Measurements from ENCODE around the gene GUCY2F.

Gene GUCY2F

GRCh38 chrX:109346491-109346890 is 135.4 kb downstream of the GUCY2F start:
- Histone ChIP-seq H3K4me1 (ENCODE audit: control insufficient read depth, insufficient read depth, low read length, unreplicated experiment) (peaks cover 20% of the 10 kb centered on the region), H2AFZ (ENCODE audit: low read length, unreplicated experiment) (no peak overlapping the region), H3K27ac (ENCODE audit: low read depth, low read length) (no peak overlapping the region), H3K79me2 (ENCODE audit: control insufficient read depth, insufficient read depth, low read length, unreplicated experiment) (no peaks in the 10 kb centered on the region), H3K36me3 (ENCODE audit: insufficient read depth, low read length) (no peaks in the 10 kb centered on the region), H3K4me3 (ENCODE audit: low read depth, low read length) (no peak overlapping the region), H3K27me3 (ENCODE audit: insufficient read depth, low read length) (no peaks in the 10 kb centered on the region)

GRCh38 chrX:109345856-109346255 is 136.0 kb downstream of the GUCY2F start:
- Histone ChIP-seq H3K27me3 (ENCODE audit: insufficient read depth, low read length) (no peaks in the 10 kb centered on the region), H3K27ac (ENCODE audit: low read depth, low read length) (no peak overlapping the region), H3K36me3 (ENCODE audit: insufficient read depth, low read length) (no peaks in the 10 kb centered on the region), H3K4me1 (ENCODE audit: control insufficient read depth, insufficient read depth, low read length, unreplicated experiment) (peaks cover 20% of the 10 kb centered on the region), H3K4me3 (ENCODE audit: low read depth, low read length) (no peak overlapping the region), H3K79me2 (ENCODE audit: control insufficient read depth, insufficient read depth, low read length, unreplicated experiment) (no peaks in the 10 kb centered on the region), H2AFZ (ENCODE audit: low read length, unreplicated experiment) (no peak overlapping the region)

DNA sequence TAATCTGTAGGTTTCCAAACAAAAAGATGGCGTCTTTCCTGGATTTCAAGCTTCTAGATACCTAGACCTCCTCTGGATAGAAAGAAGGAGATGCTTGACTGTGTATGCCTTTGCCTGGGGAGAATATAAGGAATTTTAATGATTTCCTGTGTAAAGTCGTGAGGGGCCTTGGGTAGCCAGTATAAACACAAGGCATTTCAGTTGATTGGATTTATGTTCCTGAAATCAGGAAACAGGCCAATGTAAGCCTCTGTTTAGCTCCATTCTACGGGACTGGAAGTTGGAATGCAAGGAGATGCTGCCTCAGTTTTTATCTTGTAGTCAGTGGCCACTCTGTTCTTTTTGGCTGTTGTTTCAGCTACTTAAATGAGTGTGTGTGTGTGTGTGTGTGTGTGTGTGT is 137.2 kb downstream of the GUCY2F start:
- no peaks in the 10 kb centered on the region for H3K27me3 ChIP-seq (ENCODE audit: insufficient read depth, low read length)
- H3K79me2 ChIP-seq (ENCODE audit: control insufficient read depth, insufficient read depth, low read length, unreplicated experiment), result no peaks in the 10 kb centered on the region
- H3K27ac ChIP-seq (ENCODE audit: low read depth, low read length), result no peak overlapping the region
- no peak overlapping the region for H3K4me3 ChIP-seq (ENCODE audit: low read depth, low read length)
- no peaks in the 10 kb centered on the region for H3K36me3 ChIP-seq (ENCODE audit: insufficient read depth, low read length)
- no peak overlapping the region for H2AFZ ChIP-seq (ENCODE audit: low read length, unreplicated experiment)
- peaks cover 20% of the 10 kb centered on the region for H3K4me1 ChIP-seq (ENCODE audit: control insufficient read depth, insufficient read depth, low read length, unreplicated experiment)

DNA sequence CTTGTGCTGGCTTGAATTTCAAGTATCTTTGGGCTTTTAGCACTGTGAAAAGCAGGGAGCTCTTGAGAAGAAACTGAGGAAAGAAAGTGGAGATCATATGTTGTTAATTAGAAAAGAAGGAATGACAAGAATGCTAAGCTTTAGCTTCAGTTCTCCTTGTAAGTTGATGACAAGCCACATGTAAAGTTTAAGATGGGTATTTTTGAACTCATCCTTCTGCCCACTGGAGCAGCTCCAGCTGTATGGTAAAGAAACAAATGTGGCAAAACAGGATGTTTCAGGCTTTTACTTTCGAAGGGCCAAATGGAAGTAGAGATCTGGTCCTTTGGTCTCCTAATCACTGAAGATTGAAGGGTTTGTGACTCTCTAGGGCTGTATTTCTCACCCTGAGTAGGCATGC is 137.8 kb downstream of the GUCY2F start:
- Histone ChIP-seq H3K36me3 (ENCODE audit: insufficient read depth, low read length) (no peaks in the 10 kb centered on the region), H3K27ac (ENCODE audit: low read depth, low read length) (no peak overlapping the region), H3K79me2 (ENCODE audit: control insufficient read depth, insufficient read depth, low read length, unreplicated experiment) (no peaks in the 10 kb centered on the region), H3K4me3 (ENCODE audit: low read depth, low read length) (no peak overlapping the region), H3K27me3 (ENCODE audit: insufficient read depth, low read length) (no peaks in the 10 kb centered on the region), H2AFZ (ENCODE audit: low read length, unreplicated experiment) (no peak overlapping the region), H3K4me1 (ENCODE audit: control insufficient read depth, insufficient read depth, low read length, unreplicated experiment) (peaks cover 20% of the 10 kb centered on the region)

DNA sequence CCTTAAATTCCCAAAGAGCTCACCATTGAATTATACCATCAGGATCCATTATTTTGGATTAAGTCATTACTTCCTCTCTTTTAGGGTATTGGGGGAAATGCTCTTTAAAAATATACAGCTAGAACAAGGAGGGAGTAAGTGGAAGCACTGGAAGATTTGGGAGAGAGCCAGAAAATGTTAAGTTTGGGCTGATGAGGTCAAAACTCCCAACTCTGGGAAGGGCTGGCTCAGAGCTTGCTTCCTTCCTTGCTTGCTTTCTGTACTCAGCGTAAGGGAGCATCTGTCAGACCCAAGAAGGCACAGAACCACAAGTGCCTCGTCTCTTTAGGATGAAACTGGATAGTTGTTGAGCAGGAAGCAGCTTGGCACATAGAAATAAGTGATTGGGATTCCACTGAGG is 138.2 kb downstream of the GUCY2F start:
- no peaks in the 10 kb centered on the region for H3K79me2 ChIP-seq (ENCODE audit: control insufficient read depth, insufficient read depth, low read length, unreplicated experiment)
- H3K27me3 ChIP-seq (ENCODE audit: insufficient read depth, low read length), result no peaks in the 10 kb centered on the region
- no peak overlapping the region for H2AFZ ChIP-seq (ENCODE audit: low read length, unreplicated experiment)
- no peak overlapping the region for H3K4me3 ChIP-seq (ENCODE audit: low read depth, low read length)
- H3K4me1 ChIP-seq (ENCODE audit: control insufficient read depth, insufficient read depth, low read length, unreplicated experiment), result peaks cover 20% of the 10 kb centered on the region
- no peak overlapping the region for H3K27ac ChIP-seq (ENCODE audit: low read depth, low read length)
- no peaks in the 10 kb centered on the region for H3K36me3 ChIP-seq (ENCODE audit: insufficient read depth, low read length)

GRCh38 chrX:109336141-109336540 is 145.7 kb downstream of the GUCY2F start:
- no peak overlapping the region for H3K27ac ChIP-seq (ENCODE audit: low read depth, low read length)
- H3K4me3 ChIP-seq (ENCODE audit: low read depth, low read length), result no peak overlapping the region
- no peaks in the 10 kb centered on the region for H3K4me1 ChIP-seq (ENCODE audit: control insufficient read depth, insufficient read depth, low read length, unreplicated experiment)
- no peaks in the 10 kb centered on the region for H3K27me3 ChIP-seq (ENCODE audit: insufficient read depth, low read length)
- H2AFZ ChIP-seq (ENCODE audit: low read length, unreplicated experiment), result no peak overlapping the region
- no peaks in the 10 kb centered on the region for H3K36me3 ChIP-seq (ENCODE audit: insufficient read depth, low read length)
- no peaks in the 10 kb centered on the region for H3K79me2 ChIP-seq (ENCODE audit: control insufficient read depth, insufficient read depth, low read length, unreplicated experiment)

DNA sequence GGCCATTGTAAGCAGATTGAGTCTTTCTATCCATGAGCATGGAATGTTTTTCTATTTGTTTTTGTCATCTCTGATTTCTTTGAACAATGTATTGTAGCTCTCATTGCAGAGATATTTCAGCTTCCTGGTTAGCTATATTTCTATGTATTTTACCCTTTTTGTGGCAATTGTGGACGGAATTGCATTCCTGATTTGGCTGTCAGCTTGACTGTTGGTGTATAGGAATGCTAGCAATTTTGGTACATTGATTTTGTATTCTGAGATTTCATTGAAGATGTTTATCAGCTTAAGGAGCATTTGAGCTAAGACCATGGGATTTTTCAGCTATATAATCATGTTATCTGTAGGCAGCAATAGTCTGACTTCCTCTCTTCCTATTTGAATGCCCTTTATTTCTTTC is 154.6 kb downstream of the GUCY2F start:
- Histone ChIP-seq H2AFZ (ENCODE audit: low read length, unreplicated experiment) (no peak overlapping the region), H3K27ac (ENCODE audit: low read depth, low read length) (no peak overlapping the region), H3K27me3 (ENCODE audit: insufficient read depth, low read length) (no peaks in the 10 kb centered on the region), H3K4me1 (ENCODE audit: control insufficient read depth, insufficient read depth, low read length, unreplicated experiment) (no peaks in the 10 kb centered on the region), H3K4me3 (ENCODE audit: low read depth, low read length) (no peak overlapping the region), H3K79me2 (ENCODE audit: control insufficient read depth, insufficient read depth, low read length, unreplicated experiment) (no peaks in the 10 kb centered on the region), H3K36me3 (ENCODE audit: insufficient read depth, low read length) (no peaks in the 10 kb centered on the region)

Data from ACC112 (cell line).